Natural killer cell (primary cell): ENCODE results near the gene LRRC1. TPM values are rescaled to one million over a fixed set of nuclear protein-coding genes. Genes with fewer than 3 reads are reported as not detected.

ENCODE experiments used
- ATAC-seq, 3 donors: fragments of 150-1000 bp in 2 of 3; fragments of 200-7000 bp in 1 of 3; cut with Tn5 transposase; 1 replicate in 1 of 3; 2 replicates in 2 of 3; pipeline ENCODE4 v1.10.0; 2021; ENCODE audit warnings: mild to moderate bottlenecking in 2 of 3, moderate library complexity in 2 of 3
- DNase-seq, 2 donors: peaks; one replicate each; pipeline versions ENCODE4 v3.0.0 to v3.0.0-alpha.2; 2013 to 2021; ENCODE audit warnings: mixed read lengths in 1 of 2
- H3K27ac ChIP-seq: one replicate; pipeline ENCODE4 v1.5.1; 2013; ENCODE audit warnings: mild to moderate bottlenecking, low read length
- H3K27me3 ChIP-seq: one replicate; pipeline ENCODE4 v1.6.1; 2013; ENCODE audit warnings: low read length; ENCODE audit not compliant: control insufficient read depth, insufficient read depth
- H3K36me3 ChIP-seq: one replicate; pipeline ENCODE4 v1.6.1; 2013; ENCODE audit warnings: low read length; ENCODE audit not compliant: control insufficient read depth, insufficient read depth
- H3K4me1 ChIP-seq: one replicate; pipeline ENCODE4 v1.6.1; 2013; ENCODE audit warnings: low read length; ENCODE audit not compliant: control insufficient read depth, insufficient read depth
- H3K4me3 ChIP-seq: one replicate; pipeline ENCODE4 v1.5.1; 2013; ENCODE audit warnings: low read length
- H3K9me3 ChIP-seq: one replicate; pipeline ENCODE4 v1.6.1; 2013; ENCODE audit warnings: low read length; ENCODE audit not compliant: control insufficient read depth, insufficient read depth
- H3K27ac Mint-ChIP-seq, 2 donors: one replicate each; pipeline ENCODE4 v1.8.0; 2022; ENCODE audit warnings: mild to moderate bottlenecking in 2 of 2, mixed read lengths in 2 of 2, moderate library complexity in 1 of 2
- H3K27me3 Mint-ChIP-seq, 2 donors: one replicate each; pipeline ENCODE4 v1.8.0; 2022; ENCODE audit warnings: low read depth in 2 of 2, mixed read lengths in 2 of 2
- H3K36me3 Mint-ChIP-seq: one replicate; pipeline ENCODE4 v1.8.0; 2022; ENCODE audit warnings: mixed read lengths
- H3K4me1 Mint-ChIP-seq, 2 donors: one replicate each; pipeline ENCODE4 v1.8.0; 2022; ENCODE audit warnings: mixed read lengths in 2 of 2
- H3K4me3 Mint-ChIP-seq: one replicate; pipeline ENCODE4 v1.8.0; 2022; ENCODE audit warnings: mild to moderate bottlenecking, moderate library complexity, mixed read lengths
- H3K9me3 Mint-ChIP-seq, 2 donors: one replicate each; pipeline ENCODE4 v1.8.0; 2022; ENCODE audit warnings: mixed read lengths in 2 of 2
- WGBS: methylation state at CpG from one replicate; pipeline ENCODE4 v1.1.7; 2013; ENCODE audit warnings: missing lambda C conversion rate; ENCODE audit not compliant: insufficient coverage; 5-methylcytosine and 5-hydroxymethylcytosine counted together
- intact Hi-C: fragments of 100-400 bp; cut with micrococcal nuclease; formaldehyde crosslinking; loops from one replicate; pipeline ENCODE4 v1.14.2; 2022
- total RNA-seq, 4 donors: library from RNA; stranded (reverse); fragments of 120-200 nt in 1 of 4; gene quantifications; one replicate each; pipeline versions ENCODE4 v1.2.3 to v1.2.4, GENCODE V29; 2013 to 2022
- TF ChIP-seq, protein P1 (sequence below): fragments of 200-600 bp; IDR thresholded peaks from one replicate; pipeline ENCODE4 v1.8.0; 2022; ENCODE audit warnings: antibody characterized with exemption

LRRC1 gene
- total RNA-seq, 3 donors from 2014 or later (not counting 1 experiment from before 2014, with no cell fraction given), result 2.0 to 5.6 (median 3.7) TPM

GRCh38 chr6:53756396-53756795 lies 38.4 kb upstream of the LRRC1 start:
- H3K27ac Mint-ChIP-seq, result no peak overlapping the region
- peaks cover 0 to 12% of the 10 kb centered on the region in 2 donors for H3K27me3 Mint-ChIP-seq
- no peaks in the 10 kb centered on the region for H3K36me3 ChIP-seq
- ATAC-seq, result no peak
- no peaks in the 10 kb centered on the region for H3K9me3 ChIP-seq
- no peaks in the 10 kb centered on the region for H3K36me3 Mint-ChIP-seq
- no peaks in the 10 kb centered on the region for H3K27me3 ChIP-seq
- H3K4me1 ChIP-seq, result no peaks in the 10 kb centered on the region
- no peak overlapping the region for H3K4me3 ChIP-seq
- intact Hi-C loops, result no loop called here
- no peaks in the 10 kb centered on the region for H3K4me1 Mint-ChIP-seq
- DNase-seq, result no peak
- WGBS, result 94% methylated on average over 3 of the region's 3 CpGs
- no peak overlapping the region for H3K27ac ChIP-seq
- H3K9me3 Mint-ChIP-seq, result no peaks in the 10 kb centered on the region
- no peak overlapping the region for H3K4me3 Mint-ChIP-seq
- TF ChIP-seq, protein P1, sequence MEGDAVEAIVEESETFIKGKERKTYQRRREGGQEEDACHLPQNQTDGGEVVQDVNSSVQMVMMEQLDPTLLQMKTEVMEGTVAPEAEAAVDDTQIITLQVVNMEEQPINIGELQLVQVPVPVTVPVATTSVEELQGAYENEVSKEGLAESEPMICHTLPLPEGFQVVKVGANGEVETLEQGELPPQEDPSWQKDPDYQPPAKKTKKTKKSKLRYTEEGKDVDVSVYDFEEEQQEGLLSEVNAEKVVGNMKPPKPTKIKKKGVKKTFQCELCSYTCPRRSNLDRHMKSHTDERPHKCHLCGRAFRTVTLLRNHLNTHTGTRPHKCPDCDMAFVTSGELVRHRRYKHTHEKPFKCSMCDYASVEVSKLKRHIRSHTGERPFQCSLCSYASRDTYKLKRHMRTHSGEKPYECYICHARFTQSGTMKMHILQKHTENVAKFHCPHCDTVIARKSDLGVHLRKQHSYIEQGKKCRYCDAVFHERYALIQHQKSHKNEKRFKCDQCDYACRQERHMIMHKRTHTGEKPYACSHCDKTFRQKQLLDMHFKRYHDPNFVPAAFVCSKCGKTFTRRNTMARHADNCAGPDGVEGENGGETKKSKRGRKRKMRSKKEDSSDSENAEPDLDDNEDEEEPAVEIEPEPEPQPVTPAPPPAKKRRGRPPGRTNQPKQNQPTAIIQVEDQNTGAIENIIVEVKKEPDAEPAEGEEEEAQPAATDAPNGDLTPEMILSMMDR, result no peak

DNA sequence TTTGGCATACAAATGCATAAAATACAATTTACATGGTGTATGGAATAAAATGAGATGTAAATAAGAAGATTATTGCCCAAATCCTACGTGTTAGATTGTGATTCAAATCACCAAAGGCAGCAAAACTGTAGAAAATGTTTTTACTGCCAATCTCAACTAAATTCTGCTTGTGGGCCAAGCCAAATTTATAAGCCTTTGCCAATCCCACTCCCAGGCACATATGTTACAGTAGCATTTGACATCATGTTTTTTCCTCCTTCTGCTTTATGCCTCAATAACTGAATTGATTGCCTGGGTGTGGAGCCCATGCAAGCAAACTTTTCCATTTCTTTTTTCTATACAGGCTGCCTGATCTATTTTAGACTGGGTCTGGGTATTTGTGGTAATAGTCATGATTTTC lies 36.3 kb upstream of the LRRC1 start:
- Mint-ChIP-seq H3K27me3 (peaks cover 4 to 14% of the 10 kb centered on the region in 2 donors), H3K4me1 (no peaks in the 10 kb centered on the region), H3K4me3 (no peak overlapping the region), H3K36me3 (no peaks in the 10 kb centered on the region), H3K9me3 (no peaks in the 10 kb centered on the region), H3K27ac (no peak overlapping the region)
- no peaks in the 10 kb centered on the region for H3K9me3 ChIP-seq
- no peaks in the 10 kb centered on the region for H3K27me3 ChIP-seq
- H3K27ac ChIP-seq, result no peak overlapping the region
- ATAC-seq (no peak), DNase-seq (no peak)
- 88% methylated on average over 1 of the region's 1 CpG for WGBS
- no peak overlapping the region for H3K4me3 ChIP-seq
- H3K36me3 ChIP-seq, result no peaks in the 10 kb centered on the region
- TF ChIP-seq, protein P1, result no peak
- H3K4me1 ChIP-seq, result no peaks in the 10 kb centered on the region
- intact Hi-C loops, result no loop called here

DNA sequence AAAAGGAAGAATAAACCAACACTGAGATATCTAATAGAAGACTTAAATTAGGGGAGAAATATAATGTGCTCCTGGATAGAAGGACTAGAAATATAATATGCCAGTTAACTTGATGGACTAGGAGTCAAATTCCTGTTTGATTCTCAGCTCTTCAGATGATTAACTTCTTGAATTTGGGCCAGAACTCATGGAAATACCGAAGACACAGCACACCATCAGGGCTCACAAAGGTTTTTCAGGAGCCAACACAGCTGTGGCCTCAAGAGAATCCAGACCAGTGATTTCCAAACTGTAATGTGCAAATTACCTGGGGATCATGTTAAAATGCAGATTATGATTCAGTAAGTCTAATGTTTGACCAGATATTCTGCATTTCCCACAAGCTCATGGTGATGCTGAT lies 33.8 kb upstream of the LRRC1 start:
- Mint-ChIP-seq H3K4me1 (no peaks in the 10 kb centered on the region), H3K36me3 (no peaks in the 10 kb centered on the region), H3K4me3 (no peak overlapping the region), H3K27ac (no peak overlapping the region), H3K27me3 (peaks cover 5 to 16% of the 10 kb centered on the region in 2 donors), H3K9me3 (peaks cover 0 to 1% of the 10 kb centered on the region in 2 donors)
- Histone ChIP-seq H3K27ac (no peak overlapping the region), H3K4me1 (no peaks in the 10 kb centered on the region), H3K9me3 (no peaks in the 10 kb centered on the region), H3K27me3 (no peaks in the 10 kb centered on the region), H3K4me3 (no peak overlapping the region), H3K36me3 (no peaks in the 10 kb centered on the region)
- TF ChIP-seq, protein P1, result no peak
- WGBS, result 82% methylated on average over 1 of the region's 1 CpG
- intact Hi-C loops, result no loop called here
- DNase-seq (no peak), ATAC-seq (no peak)

DNA sequence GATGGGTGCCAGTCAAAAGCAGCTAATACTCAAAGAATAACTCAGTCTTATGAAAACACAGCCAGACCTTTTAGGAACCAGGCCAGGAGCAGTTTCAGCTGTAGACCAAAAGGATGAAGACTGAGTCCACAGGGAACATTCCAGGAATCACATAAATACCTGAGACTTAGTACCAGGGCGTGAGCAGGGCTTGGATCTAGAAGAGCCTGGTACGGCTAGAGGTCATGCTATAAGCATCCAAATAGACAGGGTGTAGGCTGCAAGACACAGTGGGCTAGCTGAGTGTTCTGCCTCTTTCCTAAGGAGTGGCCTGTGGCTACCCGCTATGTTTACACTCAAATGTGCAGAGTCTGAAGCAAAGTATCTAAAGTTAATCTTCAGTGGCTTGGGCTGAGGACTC lies 29.5 kb upstream of the LRRC1 start:
- no peak overlapping the region for H3K4me3 Mint-ChIP-seq
- WGBS, result 92% methylated on average over 3 of the region's 3 CpGs
- no peak overlapping the region for H3K27ac Mint-ChIP-seq
- ATAC-seq (no peak), DNase-seq (no peak)
- TF ChIP-seq, protein P1, result no peak
- no peaks in the 10 kb centered on the region for H3K36me3 Mint-ChIP-seq
- no peak overlapping the region for H3K4me3 ChIP-seq
- H3K27me3 ChIP-seq, result no peaks in the 10 kb centered on the region
- peaks cover 5 to 18% of the 10 kb centered on the region in 2 donors for H3K27me3 Mint-ChIP-seq
- peaks cover 0 to 3% of the 10 kb centered on the region in 2 donors for H3K9me3 Mint-ChIP-seq
- H3K9me3 ChIP-seq, result no peaks in the 10 kb centered on the region
- no peaks in the 10 kb centered on the region for H3K36me3 ChIP-seq
- intact Hi-C loops, result no loop called here
- no peaks in the 10 kb centered on the region for H3K4me1 Mint-ChIP-seq
- H3K27ac ChIP-seq, result no peak overlapping the region
- H3K4me1 ChIP-seq, result no peaks in the 10 kb centered on the region
